Keratinocyte (primary cell): ENCODE measurements around the gene FBXW7. TPM values are rescaled to one million over a fixed set of nuclear protein-coding genes. Genes with fewer than 3 reads are reported as not detected.

Experiments
- DNase-seq: peaks from one replicate; pipeline ENCODE4 v3.0.0-alpha.2; 2011; ENCODE audit warnings: low read depth, missing footprints, low spot score
- FAIRE-seq: peaks from 2 replicates; lab custom pipeline; 2011; peaks lifted over from hg19 to GRCh38; lab: Jason Lieb, UNC
- H2AFZ ChIP-seq: 2 replicates; pipeline ENCODE4 v1.6.0; 2012; ENCODE audit warnings: low read length, control low read depth, inconsistent platforms; ENCODE audit not compliant: control insufficient read depth
- H3K27ac ChIP-seq: 2 replicates; pipeline ENCODE4 v1.5.1; 2011; ENCODE audit warnings: low read length; ENCODE audit not compliant: control insufficient read depth, insufficient read depth
- H3K27me3 ChIP-seq: 3 replicates; pipeline ENCODE4 v1.6.0; 2011; ENCODE audit warnings: low read length; ENCODE audit not compliant: control insufficient read depth, insufficient read depth; ENCODE audit errors: extremely low read depth
- H3K36me3 ChIP-seq, 2 experiments: 2 replicates in 1 of 2; 3 replicates in 1 of 2; pipeline ENCODE4 v1.5.1; 2011; ENCODE audit warnings: low read length in 2 of 2, mild to moderate bottlenecking in 1 of 2; ENCODE audit not compliant: control insufficient read depth in 2 of 2, insufficient read depth in 2 of 2; ENCODE audit errors: extremely low read depth in 1 of 2
- H3K4me1 ChIP-seq: 3 replicates; pipeline ENCODE4 v1.5.1; 2011; ENCODE audit warnings: low read length; ENCODE audit not compliant: control insufficient read depth, insufficient read depth; ENCODE audit errors: extremely low read depth
- H3K4me2 ChIP-seq: 3 replicates; pipeline ENCODE4 v1.6.0; 2011; ENCODE audit warnings: low read depth, low read length; ENCODE audit not compliant: control insufficient read depth, insufficient read depth; ENCODE audit errors: extremely low read depth
- H3K4me3 ChIP-seq, 3 experiments: fragments of 200-600 bp in 1 of 3; sonication (generic) in 1 of 3; 2 replicates in 2 of 3; 3 replicates in 1 of 3; pipeline ENCODE4 v1.5.1; 2011 to 2016; ENCODE audit warnings: low read length in 3 of 3, mild to moderate bottlenecking in 3 of 3, control low read depth in 2 of 3, inconsistent platforms in 1 of 3, low read depth in 1 of 3, mixed read lengths in 1 of 3, mixed run types in 1 of 3, moderate library complexity in 1 of 3; ENCODE audit not compliant: control insufficient read depth in 2 of 3, insufficient read depth in 2 of 3; ENCODE audit errors: extremely low read depth in 1 of 3
- H3K79me2 ChIP-seq: 2 replicates; pipeline ENCODE4 v1.6.0; 2012; ENCODE audit warnings: low read length; ENCODE audit not compliant: control insufficient read depth, insufficient read depth
- H3K9ac ChIP-seq: 3 replicates; pipeline ENCODE4 v1.6.0; 2011; ENCODE audit warnings: low read length; ENCODE audit not compliant: control insufficient read depth, insufficient read depth; ENCODE audit errors: extremely low read depth
- H3K9me1 ChIP-seq: 3 replicates; pipeline ENCODE4 v1.6.0; 2011; ENCODE audit warnings: low read length; ENCODE audit not compliant: control insufficient read depth, insufficient read depth; ENCODE audit errors: extremely low read depth
- H3K9me3 ChIP-seq: 2 replicates; pipeline ENCODE4 v1.5.1; 2012; ENCODE audit warnings: low read depth, low read length; ENCODE audit not compliant: control insufficient read depth
- H4K20me1 ChIP-seq: 3 replicates; pipeline ENCODE4 v1.6.0; 2011; ENCODE audit warnings: low read length; ENCODE audit not compliant: control insufficient read depth, insufficient read depth; ENCODE audit errors: extremely low read depth
- EZH2 ChIP-seq: IDR thresholded peaks from one replicate; pipeline ENCODE4 v1.6.1; 2012; ENCODE audit warnings: inconsistent platforms, mild to moderate bottlenecking, low read length, moderate library complexity
- dilution Hi-C: fragments of 300-500 bp; cut with MboI; formaldehyde crosslinking; loops from one replicate; pipeline ENCODE4 v1.7.0; 2020; ENCODE audit warnings: low sequenced_read_pairs; ENCODE audit not compliant: extremely low pct_ligation_motif_present
- polyA plus RNA-seq, 5 experiments: library from polyadenylated mRNA; depleted of rRNA in 3 of 5; stranded (reverse) in 3 of 5; stranded (forward) in 1 of 5; unstranded in 1 of 5; fragments of >200 nt; gene quantifications; 1 replicate in 1 of 5; 2 replicates in 3 of 5; 3 replicates in 1 of 5; pipeline versions ENCODE4 v1.2.1 to v1.2.3, GENCODE V29; 2011 to 2012; ENCODE audit warnings: missing spikeins in 2 of 5, low read depth in 1 of 5, low replicate concordance in 1 of 5
- TF ChIP-seq, protein P1 (sequence below), 3 experiments: IDR thresholded peaks in 1 of 3; conservative IDR thresholded peaks in 1 of 3; optimal IDR thresholded peaks in 1 of 3; 2 replicates in 2 of 3; 3 replicates in 1 of 3; pipeline versions ENCODE3 to v1.5.1; 2011; ENCODE audit warnings: low read length in 3 of 3, mild to moderate bottlenecking in 3 of 3, moderate library complexity in 2 of 3, control low read depth in 1 of 3, inconsistent platforms in 1 of 3; ENCODE audit not compliant: insufficient read depth in 2 of 3; ENCODE audit errors: extremely low read depth in 1 of 3

The FBXW7 gene
- polyA plus RNA-seq, 1 donor (not counting 4 experiments of a cell fraction or from before 2014, with no cell fraction given) = 39.6 TPM

DNA sequence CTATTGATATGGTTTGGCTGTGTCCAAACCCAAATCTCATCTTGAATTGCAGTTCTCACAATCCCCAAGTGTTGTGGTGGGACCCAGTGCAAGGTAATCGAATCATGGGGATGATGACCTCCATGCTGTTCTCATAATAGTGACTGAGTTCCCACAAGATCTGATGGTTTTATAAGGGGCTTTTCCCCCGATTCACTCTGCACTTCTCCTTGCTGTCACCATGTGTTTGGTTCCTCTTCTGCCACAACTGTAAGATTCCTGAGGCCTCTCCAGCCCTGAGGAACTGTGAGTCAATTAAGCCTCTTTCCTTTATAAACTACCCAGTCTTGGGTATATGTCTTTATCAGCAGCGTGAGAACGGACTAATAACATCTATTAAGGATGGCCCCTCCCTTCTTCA, 68.8 kb downstream of the FBXW7 start:
- no peak overlapping the region for H3K9ac ChIP-seq
- H3K4me2 ChIP-seq = no peak overlapping the region
- H3K4me3 ChIP-seq = no peak overlapping the region
- H2AFZ ChIP-seq = no peak overlapping the region
- peaks cover 34% of the 10 kb centered on the region for H3K79me2 ChIP-seq
- H3K4me1 ChIP-seq = no peaks in the 10 kb centered on the region
- FAIRE-seq = no peak
- H4K20me1 ChIP-seq = no peaks in the 10 kb centered on the region
- dilution Hi-C loops = no loop called here
- no peak overlapping the region for H3K27ac ChIP-seq
- H3K27me3 ChIP-seq = no peaks in the 10 kb centered on the region
- no peaks in the 10 kb centered on the region for H3K36me3 ChIP-seq
- no peaks in the 10 kb centered on the region for H3K9me3 ChIP-seq
- peaks cover 4% of the 10 kb centered on the region for H3K9me1 ChIP-seq
- TF ChIP-seq, protein P1, sequence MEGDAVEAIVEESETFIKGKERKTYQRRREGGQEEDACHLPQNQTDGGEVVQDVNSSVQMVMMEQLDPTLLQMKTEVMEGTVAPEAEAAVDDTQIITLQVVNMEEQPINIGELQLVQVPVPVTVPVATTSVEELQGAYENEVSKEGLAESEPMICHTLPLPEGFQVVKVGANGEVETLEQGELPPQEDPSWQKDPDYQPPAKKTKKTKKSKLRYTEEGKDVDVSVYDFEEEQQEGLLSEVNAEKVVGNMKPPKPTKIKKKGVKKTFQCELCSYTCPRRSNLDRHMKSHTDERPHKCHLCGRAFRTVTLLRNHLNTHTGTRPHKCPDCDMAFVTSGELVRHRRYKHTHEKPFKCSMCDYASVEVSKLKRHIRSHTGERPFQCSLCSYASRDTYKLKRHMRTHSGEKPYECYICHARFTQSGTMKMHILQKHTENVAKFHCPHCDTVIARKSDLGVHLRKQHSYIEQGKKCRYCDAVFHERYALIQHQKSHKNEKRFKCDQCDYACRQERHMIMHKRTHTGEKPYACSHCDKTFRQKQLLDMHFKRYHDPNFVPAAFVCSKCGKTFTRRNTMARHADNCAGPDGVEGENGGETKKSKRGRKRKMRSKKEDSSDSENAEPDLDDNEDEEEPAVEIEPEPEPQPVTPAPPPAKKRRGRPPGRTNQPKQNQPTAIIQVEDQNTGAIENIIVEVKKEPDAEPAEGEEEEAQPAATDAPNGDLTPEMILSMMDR (optimal IDR thresholded peaks at IDR 0.05 in 1 of 3, IDR thresholded peaks at IDR 0.05 in 1 of 3, conservative IDR thresholded peaks at IDR 0.05 in 1 of 3; ENCODE audit: extremely low read depth in 1 of 3, insufficient read depth in 2 of 3, low read length in 3 of 3) = no peak
- TF ChIP-seq EZH2 = no peak
- DNase-seq = no peak

DNA sequence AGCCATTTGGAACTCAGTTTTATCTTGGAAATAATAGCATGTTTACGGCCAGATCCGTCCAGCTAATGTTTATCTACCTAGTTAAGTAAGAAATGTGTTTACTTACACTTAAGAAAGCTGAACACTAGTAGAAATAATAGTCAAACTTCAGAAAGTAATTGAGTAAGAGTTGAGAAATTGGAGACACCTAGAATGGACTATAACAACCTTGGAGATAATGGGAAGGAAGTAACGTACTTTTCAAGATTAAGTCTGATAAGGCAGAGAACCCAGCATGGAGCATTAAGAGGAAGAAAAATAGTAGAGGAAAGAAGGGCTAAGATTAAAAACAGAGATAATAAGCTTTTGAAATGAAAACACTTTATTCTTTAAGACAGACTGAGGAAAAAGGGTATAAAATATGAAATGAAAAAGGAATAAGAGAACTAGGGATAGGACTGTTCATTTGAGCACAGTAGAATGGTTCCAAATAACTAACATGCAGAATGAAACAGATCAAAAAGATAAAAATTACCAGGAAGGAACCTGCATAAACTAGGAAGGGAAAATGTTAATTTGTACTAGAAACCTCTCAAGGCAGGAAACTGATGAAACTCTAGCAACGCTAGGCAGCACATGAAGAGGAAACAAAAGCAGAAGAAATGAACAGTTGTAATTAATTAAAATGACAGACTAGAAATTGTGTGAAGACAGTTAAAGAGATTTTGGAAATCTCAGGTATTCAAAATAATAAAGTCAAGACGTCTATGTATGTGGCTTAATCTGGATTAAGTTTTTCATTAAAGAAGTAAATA, 71.7 kb downstream of the FBXW7 start:
- dilution Hi-C loops = no loop called here
- H3K4me1 ChIP-seq = no peaks in the 10 kb centered on the region
- H3K9ac ChIP-seq = no peak overlapping the region
- H3K27ac ChIP-seq = no peak overlapping the region
- H3K9me3 ChIP-seq = no peaks in the 10 kb centered on the region
- no peak for TF ChIP-seq EZH2
- TF ChIP-seq, protein P1 (optimal IDR thresholded peaks at IDR 0.05 in 1 of 3, IDR thresholded peaks at IDR 0.05 in 1 of 3, conservative IDR thresholded peaks at IDR 0.05 in 1 of 3; ENCODE audit: extremely low read depth in 1 of 3, insufficient read depth in 2 of 3, low read length in 3 of 3) = no peak
- H3K36me3 ChIP-seq = no peaks in the 10 kb centered on the region
- no peak overlapping the region for H3K4me2 ChIP-seq
- H3K27me3 ChIP-seq = no peaks in the 10 kb centered on the region
- H2AFZ ChIP-seq = no peak overlapping the region
- H3K79me2 ChIP-seq = peaks cover 39% of the 10 kb centered on the region
- no peaks in the 10 kb centered on the region for H4K20me1 ChIP-seq
- FAIRE-seq (no peak), DNase-seq (no peak)
- no peak overlapping the region for H3K4me3 ChIP-seq
- peaks cover 4% of the 10 kb centered on the region for H3K9me1 ChIP-seq
